ENCODE data around the gene DOCK1.

DNA sequence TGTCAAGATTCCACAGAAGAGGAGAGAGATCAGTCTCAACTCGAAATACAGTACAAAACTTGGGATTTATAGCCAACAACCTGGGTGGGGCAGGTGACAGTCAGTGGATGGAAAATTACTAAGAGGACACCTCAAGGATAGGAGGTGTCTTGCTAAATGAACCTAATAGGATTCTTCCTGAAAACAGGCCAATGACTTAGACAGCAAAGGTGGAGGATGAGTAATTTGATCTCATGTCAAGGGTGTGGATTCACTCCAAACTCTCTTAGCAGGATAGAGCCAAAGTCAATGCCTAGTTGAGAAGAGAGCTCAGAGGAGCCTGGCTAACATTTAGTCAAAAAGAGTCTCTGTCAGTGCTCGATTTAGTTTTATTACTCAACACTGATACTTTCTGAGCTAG lies 397.9 kb downstream of the DOCK1 start:
- TF ChIP-seq POLR2A (IDR thresholded peaks at IDR 0.05; ENCODE audit: low read depth, low read length) (no peak), POLR2AphosphoS5 (IDR thresholded peaks at IDR 0.05; ENCODE audit: low read depth, low read length) (no peak), SPI1 (IDR thresholded peaks at IDR 0.05; ENCODE audit: low read depth, low read length) (no peak), TAF1 (IDR thresholded peaks at IDR 0.05; ENCODE audit: low read depth, low read length) (no peak), POU2F2 (IDR thresholded peaks at IDR 0.05; ENCODE audit: low read depth, low read length) (no peak)

All from GM12891 (cell line).